IMR-90 (cell line): Measurements from ENCODE around the gene SH3RF3.

ENCODE experiments used
- CTCF ChIP-seq: conservative IDR thresholded peaks from 2 replicates; pipeline ENCODE4 v1.5.1; 2012; ENCODE audit warnings: mild to moderate bottlenecking, low read depth, low read length, improper control_type of control experiment
- MAZ ChIP-seq: IDR thresholded peaks from 2 replicates; pipeline ENCODE4 v1.6.1; 2012; ENCODE audit warnings: low read depth, mild to moderate bottlenecking, low read length, improper control_type of control experiment, moderate library complexity, borderline replicate concordance
- RAD21 ChIP-seq: IDR thresholded peaks from 2 replicates; pipeline ENCODE4 v1.6.1; 2012; ENCODE audit warnings: low read length, improper control_type of control experiment
- RFX5 ChIP-seq: IDR thresholded peaks from 2 replicates; pipeline ENCODE4 v1.8.0; 2012; ENCODE audit warnings: low read depth, mild to moderate bottlenecking, low read length, moderate library complexity
- SMC3 ChIP-seq: fragments of 150-350 bp; IDR thresholded peaks from 2 replicates; pipeline ENCODE4 v1.6.1; 2016; ENCODE audit warnings: low read depth, mild to moderate bottlenecking, antibody characterized with exemption, low read length, moderate library complexity
- TF ChIP-seq, protein P1 (sequence below): fragments of 150-350 bp; IDR thresholded peaks from 2 replicates; pipeline ENCODE4 v1.6.1; 2016; ENCODE audit warnings: low read depth, mild to moderate bottlenecking, low read length, moderate library complexity, borderline replicate concordance
- TF ChIP-seq, protein P2 (sequence below): fragments of 150-350 bp; IDR thresholded peaks from 2 replicates; pipeline ENCODE4 v1.6.1; 2017; ENCODE audit warnings: mild to moderate bottlenecking, antibody characterized with exemption, low read length, low read depth

DNA sequence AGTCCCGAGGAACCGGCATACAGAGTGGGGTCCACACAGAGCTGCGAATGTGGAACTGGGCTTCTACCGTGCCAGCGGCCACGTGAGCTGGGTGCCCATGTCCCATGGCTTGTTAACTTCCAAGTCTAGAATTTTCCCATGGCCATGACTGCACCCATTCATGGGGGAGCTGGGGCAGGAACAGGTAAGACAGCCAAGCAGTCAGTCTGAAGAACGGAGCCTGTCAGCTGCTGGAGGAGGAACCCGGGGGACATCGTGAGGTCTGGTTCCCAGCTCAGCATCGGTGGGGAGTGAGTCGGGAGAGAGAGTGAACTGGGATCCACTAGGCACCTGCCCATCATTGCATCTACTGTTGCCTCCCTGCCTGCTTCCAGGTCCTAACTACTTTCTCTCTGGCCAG lies 86.9 kb downstream of the SH3RF3 start:
- no peak for TF ChIP-seq RFX5
- TF ChIP-seq CTCF = no peak
- TF ChIP-seq MAZ = no peak
- TF ChIP-seq, protein P1, sequence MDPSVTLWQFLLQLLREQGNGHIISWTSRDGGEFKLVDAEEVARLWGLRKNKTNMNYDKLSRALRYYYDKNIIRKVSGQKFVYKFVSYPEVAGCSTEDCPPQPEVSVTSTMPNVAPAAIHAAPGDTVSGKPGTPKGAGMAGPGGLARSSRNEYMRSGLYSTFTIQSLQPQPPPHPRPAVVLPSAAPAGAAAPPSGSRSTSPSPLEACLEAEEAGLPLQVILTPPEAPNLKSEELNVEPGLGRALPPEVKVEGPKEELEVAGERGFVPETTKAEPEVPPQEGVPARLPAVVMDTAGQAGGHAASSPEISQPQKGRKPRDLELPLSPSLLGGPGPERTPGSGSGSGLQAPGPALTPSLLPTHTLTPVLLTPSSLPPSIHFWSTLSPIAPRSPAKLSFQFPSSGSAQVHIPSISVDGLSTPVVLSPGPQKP = no peak
- no peak for TF ChIP-seq RAD21
- TF ChIP-seq, protein P2, sequence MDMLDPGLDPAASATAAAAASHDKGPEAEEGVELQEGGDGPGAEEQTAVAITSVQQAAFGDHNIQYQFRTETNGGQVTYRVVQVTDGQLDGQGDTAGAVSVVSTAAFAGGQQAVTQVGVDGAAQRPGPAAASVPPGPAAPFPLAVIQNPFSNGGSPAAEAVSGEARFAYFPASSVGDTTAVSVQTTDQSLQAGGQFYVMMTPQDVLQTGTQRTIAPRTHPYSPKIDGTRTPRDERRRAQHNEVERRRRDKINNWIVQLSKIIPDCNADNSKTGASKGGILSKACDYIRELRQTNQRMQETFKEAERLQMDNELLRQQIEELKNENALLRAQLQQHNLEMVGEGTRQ = no peak
- TF ChIP-seq SMC3 = no peak
